Left lung (tissue), 10 donors: Measurements from ENCODE around the gene IQCN. TPM values are rescaled to one million over a fixed set of nuclear protein-coding genes. Genes with fewer than 3 reads are reported as not detected.

ENCODE experiments used
- ATAC-seq: fragments of 200-7000 bp; cut with Tn5 transposase; one replicate; pipeline ENCODE4 v1.9.1; 2020; ENCODE audit warnings: moderate library complexity
- DNase-seq, 4 donors: peaks; one replicate each; pipeline ENCODE4 v3.0.0-alpha.2; 2013 to 2020
- H3K27ac ChIP-seq, 2 donors: fragments of 200-600 bp; sonication (generic) in 1 of 2; one replicate each; pipeline versions ENCODE4 v1.5.0 to v1.8.0; 2020 to 2021
- H3K27me3 ChIP-seq, 2 donors: fragments of 200-600 bp; sonication (generic) in 1 of 2; one replicate each; pipeline versions ENCODE4 v1.5.0 to v1.8.0; 2020 to 2021
- H3K36me3 ChIP-seq, 2 donors: fragments of 200-600 bp; sonication (generic) in 1 of 2; one replicate each; pipeline versions ENCODE4 v1.5.0 to v1.8.0; 2020 to 2021
- H3K4me1 ChIP-seq, 2 donors: fragments of 200-600 bp; one replicate each; pipeline ENCODE4 v1.8.0; 2021
- H3K4me3 ChIP-seq, 2 donors: fragments of 200-600 bp; sonication (generic) in 1 of 2; one replicate each; pipeline versions ENCODE4 v1.5.0 to v1.8.0; 2020 to 2021; ENCODE audit warnings: mild to moderate bottlenecking in 1 of 2
- H3K9me3 ChIP-seq, 2 donors: fragments of 200-600 bp; sonication (generic) in 1 of 2; one replicate each; pipeline versions ENCODE4 v1.5.0 to v1.8.0; 2020 to 2021
- intact Hi-C, 2 donors: fragments of 100-400 bp; cut with DNase I; formaldehyde crosslinking; loops; one replicate each; pipeline versions ENCODE4 v1.11.2 to v1.14.2; 2022
- polyA plus RNA-seq, 6 donors: library from polyadenylated mRNA; unstranded; fragments of 120-200 nt; gene quantifications; one replicate each; pipeline ENCODE4 v1.2.1, GENCODE V29; 2013; ENCODE audit not compliant: insufficient read length in 6 of 6
- total RNA-seq, 2 donors: library from RNA; stranded (reverse); fragmentation: NEBNext Ultra II Directional; extraction: Animal tissue kit (Norgen Biotek cat#: 25700); gene quantifications; one replicate each; pipeline ENCODE4 v1.2.1, GENCODE V29; 2021
- TF ChIP-seq, protein P1 (sequence below), 2 donors: fragments of 200-600 bp; sonication (generic) in 1 of 2; IDR thresholded peaks; one replicate each; pipeline versions ENCODE4 v1.5.0 to v1.8.0; 2021; ENCODE audit warnings: antibody characterized with exemption in 2 of 2
- donor health status: DM: no; HTN: yes; CAD: no.
- donor health status: DM: no; HTN: no; CAD: no.

The IQCN gene
- total and polyA plus RNA-seq, 8 donors: 3.0 to 12.7 (median 6.8) TPM

DNA sequence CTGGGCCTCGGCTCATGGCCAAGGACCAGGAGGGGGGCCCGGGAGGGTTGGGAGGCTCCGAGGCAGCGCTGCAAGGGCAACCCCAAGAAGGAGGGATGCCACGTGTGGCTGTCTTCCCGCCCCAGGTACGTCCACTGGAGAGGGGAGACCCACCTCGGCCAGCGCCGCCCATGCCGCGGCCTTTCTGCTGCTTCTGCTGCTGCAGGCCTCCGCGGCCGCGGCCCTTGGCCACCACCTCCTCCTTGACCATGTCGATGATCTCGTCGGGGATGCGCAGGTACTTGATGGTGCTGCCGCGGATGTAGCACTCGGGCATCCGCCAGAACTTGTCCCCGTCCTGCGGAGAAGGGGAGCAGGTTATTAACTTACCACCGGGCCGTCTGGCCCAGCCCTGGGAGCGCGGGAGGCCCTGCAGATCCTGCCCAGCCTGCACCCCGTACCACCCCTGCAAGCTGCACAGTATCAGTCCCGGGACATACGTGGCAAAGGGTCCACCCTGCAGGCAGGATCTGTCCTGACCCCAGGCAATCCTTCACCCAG, 35.3 kb upstream of the IQCN start:
- Histone ChIP-seq H3K36me3 (peaks cover 0 to 82% of the 10 kb centered on the region in 2 donors), H3K27ac (no peak overlapping the region)

GRCh38 chr19:18308948-18309325, 34.7 kb upstream of the IQCN start:
- H3K4me1 ChIP-seq: peaks cover 16 to 33% of the 10 kb centered on the region in 2 donors
- no peak overlapping the region for H3K4me3 ChIP-seq
- TF ChIP-seq, protein P1, sequence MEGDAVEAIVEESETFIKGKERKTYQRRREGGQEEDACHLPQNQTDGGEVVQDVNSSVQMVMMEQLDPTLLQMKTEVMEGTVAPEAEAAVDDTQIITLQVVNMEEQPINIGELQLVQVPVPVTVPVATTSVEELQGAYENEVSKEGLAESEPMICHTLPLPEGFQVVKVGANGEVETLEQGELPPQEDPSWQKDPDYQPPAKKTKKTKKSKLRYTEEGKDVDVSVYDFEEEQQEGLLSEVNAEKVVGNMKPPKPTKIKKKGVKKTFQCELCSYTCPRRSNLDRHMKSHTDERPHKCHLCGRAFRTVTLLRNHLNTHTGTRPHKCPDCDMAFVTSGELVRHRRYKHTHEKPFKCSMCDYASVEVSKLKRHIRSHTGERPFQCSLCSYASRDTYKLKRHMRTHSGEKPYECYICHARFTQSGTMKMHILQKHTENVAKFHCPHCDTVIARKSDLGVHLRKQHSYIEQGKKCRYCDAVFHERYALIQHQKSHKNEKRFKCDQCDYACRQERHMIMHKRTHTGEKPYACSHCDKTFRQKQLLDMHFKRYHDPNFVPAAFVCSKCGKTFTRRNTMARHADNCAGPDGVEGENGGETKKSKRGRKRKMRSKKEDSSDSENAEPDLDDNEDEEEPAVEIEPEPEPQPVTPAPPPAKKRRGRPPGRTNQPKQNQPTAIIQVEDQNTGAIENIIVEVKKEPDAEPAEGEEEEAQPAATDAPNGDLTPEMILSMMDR (IDR thresholded peaks at IDR 0.05): no peak
- no peaks in the 10 kb centered on the region for H3K27me3 ChIP-seq
- H3K36me3 ChIP-seq: peaks cover 0 to 75% of the 10 kb centered on the region in 2 donors
- ATAC-seq: no peak
- H3K27ac ChIP-seq: peak overlapping the region in 1 of 2 donors; percentile 13
- no peaks in the 10 kb centered on the region for H3K9me3 ChIP-seq
- intact Hi-C loops: no loop called here
- no peak for DNase-seq

More for the DNA sequence above, 35.3 kb upstream of the IQCN start:
- Histone ChIP-seq H3K4me1 (peaks cover 14 to 28% of the 10 kb centered on the region in 2 donors), H3K4me3 (no peak overlapping the region), H3K27me3 (no peaks in the 10 kb centered on the region), H3K9me3 (no peaks in the 10 kb centered on the region)
- DNase-seq (no peak), ATAC-seq (no peak)
- TF ChIP-seq, protein P1 (IDR thresholded peaks at IDR 0.05): no peak
- intact Hi-C loops: no loop called here

GRCh38 chr19:18308051-18308947, 34.0 kb upstream of the IQCN start:
- intact Hi-C loops: no loop called here
- Histone ChIP-seq H3K4me3 (no peak overlapping the region), H3K4me1 (peaks cover 17 to 36% of the 10 kb centered on the region in 2 donors), H3K9me3 (no peaks in the 10 kb centered on the region), H3K27me3 (no peaks in the 10 kb centered on the region), H3K27ac (peak overlapping the region in 1 of 2 donors; percentile 13), H3K36me3 (peaks cover 0 to 69% of the 10 kb centered on the region in 2 donors)
- DNase-seq: no peak
- ATAC-seq: no peak
- TF ChIP-seq, protein P1 (IDR thresholded peaks at IDR 0.05): no peak

DNA sequence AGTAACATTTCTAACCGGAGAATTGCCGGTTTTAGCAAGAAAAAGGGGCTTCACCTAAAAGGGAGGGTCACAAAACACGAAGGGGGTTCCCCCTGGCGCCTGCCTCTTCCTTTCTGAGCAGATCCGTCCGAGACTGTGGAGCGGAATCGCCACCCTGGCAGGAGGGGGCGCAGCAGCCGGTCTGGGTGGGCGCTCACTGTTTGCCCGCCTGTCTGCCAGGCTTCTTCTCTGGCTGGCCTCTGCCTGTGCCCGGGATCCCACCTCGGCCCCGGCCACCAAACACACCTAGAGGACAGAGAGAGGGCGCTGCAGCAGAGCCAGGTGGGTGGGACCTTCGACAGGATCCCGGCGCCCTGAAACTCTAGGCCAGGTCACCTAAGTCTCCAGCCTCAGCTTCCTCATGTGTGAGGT, 33.0 kb upstream of the IQCN start:
- Histone ChIP-seq H3K4me1 (peaks cover 17 to 46% of the 10 kb centered on the region in 2 donors), H3K4me3 (no peak overlapping the region), H3K27me3 (no peaks in the 10 kb centered on the region), H3K9me3 (no peaks in the 10 kb centered on the region), H3K36me3 (peaks cover 0 to 59% of the 10 kb centered on the region in 2 donors), H3K27ac (peak overlapping the region in 1 of 2 donors; percentile 60)
- intact Hi-C loops: no loop called here
- no peak for ATAC-seq
- no peak for DNase-seq
- TF ChIP-seq, protein P1 (IDR thresholded peaks at IDR 0.05): no peak

DNA sequence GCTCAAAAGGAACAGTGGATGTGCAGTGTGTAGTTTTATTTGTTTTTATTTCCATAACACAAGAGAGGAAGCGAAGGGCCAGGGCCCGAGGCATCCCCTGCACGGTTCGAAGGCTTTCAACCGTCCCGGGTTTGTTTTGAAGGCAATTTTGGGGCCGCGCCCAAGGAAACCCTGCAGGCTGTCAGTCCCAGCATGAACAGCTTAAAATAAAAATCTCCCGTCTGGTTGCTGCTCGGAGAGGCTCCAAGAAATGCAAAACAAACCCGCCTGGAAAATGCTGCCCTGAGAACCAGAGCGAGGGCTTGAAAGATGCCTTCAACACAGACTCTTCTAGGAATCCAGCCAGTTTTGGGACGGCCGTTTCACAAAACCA, 32.6 kb upstream of the IQCN start:
- peaks cover 0 to 55% of the 10 kb centered on the region in 2 donors for H3K36me3 ChIP-seq
- H3K4me3 ChIP-seq: no peak overlapping the region
- no peaks in the 10 kb centered on the region for H3K9me3 ChIP-seq
- DNase-seq (no peak), ATAC-seq (no peak)
- TF ChIP-seq, protein P1 (IDR thresholded peaks at IDR 0.05): no peak
- peaks cover 17 to 50% of the 10 kb centered on the region in 2 donors for H3K4me1 ChIP-seq
- no peaks in the 10 kb centered on the region for H3K27me3 ChIP-seq
- H3K27ac ChIP-seq: peak overlapping the region in 1 of 2 donors; percentile 60
- intact Hi-C loops: no loop called here
